Transverse colon (tissue), 4 donors: Measurements from ENCODE around the gene APOB. TPM values are rescaled to one million over a fixed set of nuclear protein-coding genes. Genes with fewer than 3 reads are reported as not detected.

ENCODE experiments used
- DNase-seq: peaks from one replicate; pipeline ENCODE4 v3.0.0-alpha.2; 2019
- H3K27ac ChIP-seq, 4 donors: fragments of 200-600 bp; sonication (generic); 2 replicates each; pipeline ENCODE4 v1.5.1; 2016 to 2018; ENCODE audit warnings: inconsistent platforms in 4 of 4
- H3K27me3 ChIP-seq: fragments of 200-600 bp; sonication (generic); 2 replicates; pipeline ENCODE4 v1.5.1; 2017; ENCODE audit warnings: inconsistent platforms
- H3K36me3 ChIP-seq, 4 donors: fragments of 200-600 bp; sonication (generic); 2 replicates each; pipeline ENCODE4 v1.5.1; 2017 to 2019; ENCODE audit warnings: inconsistent platforms in 4 of 4
- H3K4me1 ChIP-seq, 4 donors: fragments of 200-600 bp; sonication (generic); 2 replicates each; pipeline ENCODE4 v1.5.1; 2017 to 2020; ENCODE audit warnings: inconsistent platforms in 4 of 4
- H3K4me3 ChIP-seq, 4 donors: fragments of 200-600 bp; sonication (generic); 1 replicate in 1 of 4; 2 replicates in 3 of 4; pipeline versions ENCODE4 v1.5.1 to v1.6.1; 2017 to 2019; ENCODE audit warnings: inconsistent platforms in 4 of 4
- H3K9me3 ChIP-seq, 2 donors: fragments of 200-600 bp; sonication (generic); 2 replicates each; pipeline ENCODE4 v1.5.1; 2017 to 2019; ENCODE audit warnings: inconsistent platforms in 2 of 2
- EP300 ChIP-seq: sonication (generic); formaldehyde crosslinking; IDR thresholded peaks from one replicate; pipeline ENCODE4 v1.6.1; 2017; ENCODE audit warnings: antibody characterized with exemption, low read depth
- POLR2A ChIP-seq: fragments of 450-650 bp; IDR thresholded peaks from one replicate; pipeline ENCODE4 v1.6.1; 2016; ENCODE audit warnings: antibody characterized with exemption, mild to moderate bottlenecking, moderate library complexity
- POLR2AphosphoS5 ChIP-seq, 3 donors: sonication (generic); formaldehyde crosslinking; IDR thresholded peaks; one replicate each; pipeline ENCODE4 v1.6.1; 2016; ENCODE audit warnings: antibody characterized with exemption in 3 of 3
- WGBS, 2 donors: methylation state at CpG; one replicate each; pipeline ENCODE4 v1.1.5; 2018; ENCODE audit warnings: low coverage in 1 of 2; 5-methylcytosine and 5-hydroxymethylcytosine counted together
- in situ Hi-C, 4 donors: fragments of 200-750 bp; cut with MboI; loops; one replicate each; pipeline versions ENCODE4 v1.15.0 to v1.15.1; 2017; ENCODE audit warnings: low sequenced_read_pairs in 3 of 4, low pct_ligation_motif_present in 1 of 4, low pct_unique_long_range_greater_than_20kb in 1 of 4
- intact Hi-C: fragments of 100-400 bp; cut with DNase I; formaldehyde crosslinking; loops from one replicate; pipeline ENCODE4 v1.15.1; 2023; ENCODE audit warnings: low total_unique reads
- total RNA-seq, 4 donors: library from RNA; depleted of rRNA; stranded (reverse); fragments of >200 nt; gene quantifications; one replicate each; pipeline ENCODE4 v1.1.0, GENCODE V29; 2016
- TF ChIP-seq, protein P1 (sequence below), 5 experiments: fragments of 200-600 bp in 3 of 5; fragments of 450-650 bp in 2 of 5; sonication (generic) in 3 of 5; IDR thresholded peaks; 1 replicate in 2 of 5; 2 replicates in 3 of 5; pipeline ENCODE4 v1.5.1; 2016 to 2017; ENCODE audit warnings: antibody characterized with exemption in 5 of 5, inconsistent platforms in 3 of 5, mild to moderate bottlenecking in 2 of 5, moderate library complexity in 1 of 5

APOB gene, protein sequence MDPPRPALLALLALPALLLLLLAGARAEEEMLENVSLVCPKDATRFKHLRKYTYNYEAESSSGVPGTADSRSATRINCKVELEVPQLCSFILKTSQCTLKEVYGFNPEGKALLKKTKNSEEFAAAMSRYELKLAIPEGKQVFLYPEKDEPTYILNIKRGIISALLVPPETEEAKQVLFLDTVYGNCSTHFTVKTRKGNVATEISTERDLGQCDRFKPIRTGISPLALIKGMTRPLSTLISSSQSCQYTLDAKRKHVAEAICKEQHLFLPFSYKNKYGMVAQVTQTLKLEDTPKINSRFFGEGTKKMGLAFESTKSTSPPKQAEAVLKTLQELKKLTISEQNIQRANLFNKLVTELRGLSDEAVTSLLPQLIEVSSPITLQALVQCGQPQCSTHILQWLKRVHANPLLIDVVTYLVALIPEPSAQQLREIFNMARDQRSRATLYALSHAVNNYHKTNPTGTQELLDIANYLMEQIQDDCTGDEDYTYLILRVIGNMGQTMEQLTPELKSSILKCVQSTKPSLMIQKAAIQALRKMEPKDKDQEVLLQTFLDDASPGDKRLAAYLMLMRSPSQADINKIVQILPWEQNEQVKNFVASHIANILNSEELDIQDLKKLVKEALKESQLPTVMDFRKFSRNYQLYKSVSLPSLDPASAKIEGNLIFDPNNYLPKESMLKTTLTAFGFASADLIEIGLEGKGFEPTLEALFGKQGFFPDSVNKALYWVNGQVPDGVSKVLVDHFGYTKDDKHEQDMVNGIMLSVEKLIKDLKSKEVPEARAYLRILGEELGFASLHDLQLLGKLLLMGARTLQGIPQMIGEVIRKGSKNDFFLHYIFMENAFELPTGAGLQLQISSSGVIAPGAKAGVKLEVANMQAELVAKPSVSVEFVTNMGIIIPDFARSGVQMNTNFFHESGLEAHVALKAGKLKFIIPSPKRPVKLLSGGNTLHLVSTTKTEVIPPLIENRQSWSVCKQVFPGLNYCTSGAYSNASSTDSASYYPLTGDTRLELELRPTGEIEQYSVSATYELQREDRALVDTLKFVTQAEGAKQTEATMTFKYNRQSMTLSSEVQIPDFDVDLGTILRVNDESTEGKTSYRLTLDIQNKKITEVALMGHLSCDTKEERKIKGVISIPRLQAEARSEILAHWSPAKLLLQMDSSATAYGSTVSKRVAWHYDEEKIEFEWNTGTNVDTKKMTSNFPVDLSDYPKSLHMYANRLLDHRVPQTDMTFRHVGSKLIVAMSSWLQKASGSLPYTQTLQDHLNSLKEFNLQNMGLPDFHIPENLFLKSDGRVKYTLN (N-terminal part only)
- total RNA-seq = under 1 TPM; 0.55 to 0.95 (median 0.67) TPM

DNA sequence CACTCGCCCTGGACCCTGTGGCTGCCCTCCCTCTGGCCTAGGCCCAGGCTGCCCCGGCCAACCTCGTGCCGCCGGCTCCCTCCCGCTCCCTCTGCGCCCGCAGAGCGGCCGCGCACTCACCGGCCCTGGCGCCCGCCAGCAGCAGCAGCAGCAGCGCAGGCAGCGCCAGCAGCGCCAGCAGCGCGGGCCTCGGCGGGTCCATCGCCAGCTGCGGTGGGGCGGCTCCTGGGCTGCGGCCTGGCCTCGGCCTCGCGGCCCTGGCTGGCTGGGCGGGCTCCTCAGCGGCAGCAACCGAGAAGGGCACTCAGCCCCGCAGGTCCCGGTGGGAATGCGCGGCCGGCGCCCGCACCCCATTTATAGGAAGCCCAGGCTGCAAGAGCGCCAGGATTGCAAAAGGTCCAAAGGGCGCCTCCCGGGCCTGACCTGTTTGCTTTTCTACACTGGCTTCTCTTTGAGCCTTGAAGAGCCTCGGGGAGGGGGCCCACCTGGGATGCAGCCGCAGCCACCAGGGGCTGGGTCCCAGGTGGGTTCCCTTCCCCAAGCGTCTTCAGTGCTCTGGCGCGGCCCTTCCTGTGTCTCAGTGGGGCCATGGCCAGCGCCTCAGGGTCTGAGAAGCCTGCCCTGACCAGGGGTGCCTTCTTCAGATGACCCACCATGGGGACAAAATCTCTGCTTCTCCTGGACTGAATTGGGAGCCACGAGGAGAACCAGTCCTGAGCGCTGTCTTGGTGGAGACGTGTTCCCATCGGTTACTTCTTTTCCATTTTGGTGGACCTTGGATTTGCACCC is at the start of gene APOB:
Gene APOB, minus strand, starts transcription at position 330 of the 789 bp plus-strand sequence. Its CDS starts 128 bp downstream, at position 202.
- Histone ChIP-seq H3K4me3 (no peak within 1 kb of the TSS), H3K36me3 (no peaks in the 10 kb centered on the region), H3K27me3 (peaks cover 18% of the 10 kb centered on the region), H3K4me1 (peaks cover 0 to 8% (median 4%) of the 10 kb centered on the region in 4 donors), H3K27ac (no peak within 1 kb of the TSS), H3K9me3 (no peaks in the 10 kb centered on the region)
- in situ Hi-C loops = loop anchor here in 3 of 4 donors (10.0 to 25.0 kb wide), 3 partner anchors 71 to 271 kb away; no protein-coding TSS in a partner anchor
- WGBS, 2 donors = 57% methylated on average over 31 of the region's 51 CpGs; no CpG with 5 or more reads in 1 of the 2 donors
- peak; percentile 12 for DNase-seq
- intact Hi-C loops = loop anchor here (5.0 kb wide), 1 partner anchor 73 kb away; no protein-coding TSS in a partner anchor
- TF ChIP-seq POLR2A = no peak
- TF ChIP-seq POLR2AphosphoS5 (IDR thresholded peaks at IDR 0.05) = no peak
- TF ChIP-seq, protein P1, sequence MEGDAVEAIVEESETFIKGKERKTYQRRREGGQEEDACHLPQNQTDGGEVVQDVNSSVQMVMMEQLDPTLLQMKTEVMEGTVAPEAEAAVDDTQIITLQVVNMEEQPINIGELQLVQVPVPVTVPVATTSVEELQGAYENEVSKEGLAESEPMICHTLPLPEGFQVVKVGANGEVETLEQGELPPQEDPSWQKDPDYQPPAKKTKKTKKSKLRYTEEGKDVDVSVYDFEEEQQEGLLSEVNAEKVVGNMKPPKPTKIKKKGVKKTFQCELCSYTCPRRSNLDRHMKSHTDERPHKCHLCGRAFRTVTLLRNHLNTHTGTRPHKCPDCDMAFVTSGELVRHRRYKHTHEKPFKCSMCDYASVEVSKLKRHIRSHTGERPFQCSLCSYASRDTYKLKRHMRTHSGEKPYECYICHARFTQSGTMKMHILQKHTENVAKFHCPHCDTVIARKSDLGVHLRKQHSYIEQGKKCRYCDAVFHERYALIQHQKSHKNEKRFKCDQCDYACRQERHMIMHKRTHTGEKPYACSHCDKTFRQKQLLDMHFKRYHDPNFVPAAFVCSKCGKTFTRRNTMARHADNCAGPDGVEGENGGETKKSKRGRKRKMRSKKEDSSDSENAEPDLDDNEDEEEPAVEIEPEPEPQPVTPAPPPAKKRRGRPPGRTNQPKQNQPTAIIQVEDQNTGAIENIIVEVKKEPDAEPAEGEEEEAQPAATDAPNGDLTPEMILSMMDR (IDR thresholded peaks at IDR 0.05) = no peak
- no peak for TF ChIP-seq EP300

- Histone ChIP-seq H3K27me3 (no peaks in the 10 kb centered on the region), H3K36me3 (no peaks in the 10 kb centered on the region), H3K27ac (no peak overlapping the region), H3K4me1 (no peaks in the 10 kb centered on the region), H3K9me3 (no peaks in the 10 kb centered on the region), H3K4me3 (no peak overlapping the region)
- DNase-seq = no peak
- TF ChIP-seq, protein P1 (IDR thresholded peaks at IDR 0.05) = no peak
- TF ChIP-seq POLR2A (no peak), EP300 (no peak), POLR2AphosphoS5 (IDR thresholded peaks at IDR 0.05) (no peak)
- 66 to 70% methylated on average over 3 of the region's 3 CpGs for WGBS, 2 donors
- intact Hi-C loops = no loop called here
- in situ Hi-C loops = no loop called here
These were observed 48.5 kb upstream of the APOB start for GRCh38 chr2:21092308-21092869.

DNA sequence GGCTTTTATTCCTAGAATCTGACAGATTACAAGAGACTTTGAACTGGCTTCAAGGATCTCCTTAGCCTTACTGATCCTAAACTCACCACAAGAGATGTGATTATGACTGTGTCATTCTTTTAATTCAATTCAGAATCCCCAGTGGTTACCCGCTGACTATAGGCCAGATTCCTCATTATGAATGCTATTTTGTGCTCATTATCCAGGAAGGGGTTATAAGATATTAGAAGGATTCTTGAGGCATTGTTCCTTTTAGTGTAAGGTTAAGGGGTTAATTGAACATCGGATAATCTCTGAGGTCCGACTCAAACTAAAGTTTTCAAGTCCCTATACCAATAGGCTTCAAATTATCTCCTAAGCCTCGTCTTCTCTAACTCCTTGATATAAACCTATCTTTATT is 40.5 kb upstream of the APOB start:
- no peak for DNase-seq
- TF ChIP-seq, protein P1 (IDR thresholded peaks at IDR 0.05) = no peak
- no peak for TF ChIP-seq EP300
- no peak for TF ChIP-seq POLR2A
- no peak for TF ChIP-seq POLR2AphosphoS5 (IDR thresholded peaks at IDR 0.05)
- in situ Hi-C loops = no loop called here
- Histone ChIP-seq H3K4me3 (no peak overlapping the region), H3K9me3 (no peaks in the 10 kb centered on the region), H3K4me1 (no peaks in the 10 kb centered on the region), H3K27me3 (no peaks in the 10 kb centered on the region), H3K27ac (no peak overlapping the region), H3K36me3 (no peaks in the 10 kb centered on the region)
- 74 to 81% methylated on average over 4 of the region's 4 CpGs for WGBS, 2 donors
- intact Hi-C loops = no loop called here
